8988T (cell line): ENCODE measurements around the gene RAB33B.

Source experiments
- DNase-seq: peaks from one replicate; pipeline ENCODE4 v3.0.0; 2011

Gene RAB33B

DNA sequence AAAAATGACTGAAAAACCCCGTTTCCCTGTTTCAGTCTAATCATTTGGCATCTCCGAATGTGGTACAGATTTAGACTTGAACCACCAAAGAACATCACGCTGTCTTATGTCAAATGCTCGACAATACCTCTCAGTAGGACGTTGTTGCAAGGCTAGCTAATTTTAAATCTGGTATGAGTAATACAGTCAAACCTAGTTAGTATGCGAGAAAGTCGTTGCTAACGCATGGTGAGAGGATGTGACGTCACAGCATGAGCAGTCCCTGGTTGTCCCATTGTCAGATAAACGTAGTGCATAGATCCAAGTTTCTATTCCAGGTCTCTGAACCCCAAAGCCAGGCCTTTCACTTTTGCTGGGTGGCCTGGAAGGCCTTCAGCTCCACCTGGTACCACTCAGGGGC lies 57.4 kb downstream of the RAB33B start:
- DNase-seq: no peak

DNA sequence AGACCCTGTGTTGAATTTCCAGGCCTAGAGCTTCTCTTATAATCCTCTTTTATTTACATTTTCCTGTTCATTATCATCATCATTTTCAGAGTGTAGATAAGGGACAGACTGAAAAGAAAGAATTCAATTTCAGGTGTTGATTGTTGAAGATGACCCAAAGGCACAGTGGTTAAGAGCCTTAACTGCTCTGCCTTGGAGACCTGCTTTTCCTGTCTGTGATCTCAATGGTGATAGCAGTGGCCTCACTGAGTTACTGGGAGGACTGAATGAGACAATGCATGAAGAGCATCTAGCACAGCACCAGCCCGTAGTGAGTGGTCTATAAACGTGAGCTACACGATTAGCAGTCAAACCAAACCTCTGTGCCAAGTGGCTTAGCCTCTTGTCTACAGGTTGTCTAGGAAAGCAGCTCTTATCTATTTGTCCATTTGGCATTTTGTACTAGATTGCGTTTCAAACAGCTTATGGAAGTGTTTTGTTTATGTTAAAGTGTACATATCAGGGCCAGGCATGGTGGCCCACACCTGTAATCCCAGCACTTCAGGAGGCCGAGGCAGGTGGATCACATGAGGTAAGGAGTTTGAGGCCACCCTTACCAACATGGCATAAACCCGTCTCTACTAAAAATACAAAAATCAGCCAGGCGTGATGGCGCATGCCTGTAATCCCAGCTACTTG lies 60.6 kb downstream of the RAB33B start:
- DNase-seq: no peak

DNA sequence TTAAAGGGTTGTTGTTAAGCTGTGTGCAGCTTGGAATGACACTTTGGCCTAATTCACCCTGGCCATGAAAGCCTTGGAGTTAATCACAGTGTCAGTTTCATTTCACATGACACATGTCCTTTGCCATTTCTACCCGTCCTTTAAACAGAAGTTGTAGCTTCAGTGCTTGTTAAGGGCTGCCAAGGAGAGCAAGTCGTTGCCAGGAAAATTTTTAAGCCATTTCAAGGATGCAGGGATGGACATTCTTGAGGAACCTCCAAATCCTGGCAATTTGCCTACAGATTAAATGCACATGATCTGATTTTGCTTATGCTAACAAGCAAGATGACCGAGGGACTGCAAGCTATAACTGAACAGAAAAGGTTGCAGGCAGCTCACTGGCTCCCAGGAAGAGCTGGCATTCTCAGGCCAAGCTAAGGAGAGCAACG lies 61.6 kb downstream of the RAB33B start:
- no peak for DNase-seq

DNA sequence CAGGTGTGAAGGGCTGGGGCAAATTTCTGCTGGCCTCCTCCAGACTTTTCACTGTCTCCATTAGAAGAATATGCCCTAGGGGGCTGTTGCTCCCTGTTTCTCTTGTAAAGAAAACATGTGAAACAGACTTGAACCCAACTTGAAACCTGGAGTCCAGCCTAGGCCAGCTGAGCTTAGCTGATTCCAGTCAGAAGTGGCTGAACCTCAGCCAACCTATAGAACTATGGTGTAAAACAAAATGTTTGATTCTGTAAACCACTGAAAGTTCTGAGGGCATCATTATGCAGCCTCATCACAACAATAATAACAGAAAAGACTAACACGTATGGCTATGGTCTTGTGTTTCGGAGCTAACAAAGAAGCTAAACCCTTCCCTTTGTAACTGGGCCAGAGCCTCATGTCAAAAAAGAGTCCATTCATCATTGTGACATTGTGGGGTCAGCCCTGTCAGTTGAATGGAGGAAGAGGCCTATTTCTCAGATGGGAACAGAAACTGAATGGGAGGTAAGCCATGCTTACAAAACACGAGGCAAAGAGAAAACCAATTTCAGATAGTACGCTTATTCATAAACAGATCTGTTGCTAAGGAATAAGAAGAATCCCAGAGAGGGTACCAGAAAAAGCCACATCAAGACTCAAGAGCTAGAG lies 68.0 kb downstream of the RAB33B start:
- DNase-seq: no peak

DNA sequence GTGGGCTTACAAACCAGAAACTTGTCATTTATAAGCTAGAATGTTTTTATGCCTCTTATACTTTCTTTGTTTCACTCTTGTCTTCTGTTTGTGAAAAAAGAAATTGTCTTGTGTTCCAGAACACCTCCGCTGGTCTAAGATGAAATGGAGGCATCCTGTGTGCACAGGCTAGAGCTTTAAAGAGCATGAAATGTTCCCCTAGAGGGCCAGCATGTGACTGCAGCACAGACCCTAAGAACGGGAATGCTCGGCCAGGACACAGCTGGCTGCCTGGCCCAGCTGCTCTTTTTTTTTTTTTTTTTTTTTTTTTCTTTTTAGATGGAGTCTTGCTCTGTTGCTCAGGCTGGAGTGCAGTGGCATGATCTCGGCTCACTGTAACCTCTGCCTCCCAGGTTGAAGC lies 68.5 kb downstream of the RAB33B start:
- DNase-seq: no peak

DNA sequence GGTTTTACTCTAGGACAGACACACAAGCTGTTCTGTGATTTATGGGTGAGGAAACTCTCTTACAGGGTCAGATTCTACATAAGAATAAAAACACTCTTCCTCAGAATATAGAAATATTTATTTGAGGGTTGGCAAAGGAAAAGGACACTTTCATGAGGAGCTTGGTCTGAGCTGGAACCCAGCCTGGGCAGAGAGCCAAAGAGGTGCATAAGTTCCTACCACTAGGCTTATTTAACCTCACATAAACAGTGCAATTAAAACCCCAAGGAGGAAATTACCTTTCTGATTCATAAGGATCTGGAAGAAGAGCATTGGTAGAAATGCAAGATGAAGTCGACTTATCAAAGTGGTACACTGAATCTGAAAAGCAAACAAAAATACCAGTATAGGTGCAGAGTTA lies 69.2 kb downstream of the RAB33B start:
- DNase-seq: no peak

DNA sequence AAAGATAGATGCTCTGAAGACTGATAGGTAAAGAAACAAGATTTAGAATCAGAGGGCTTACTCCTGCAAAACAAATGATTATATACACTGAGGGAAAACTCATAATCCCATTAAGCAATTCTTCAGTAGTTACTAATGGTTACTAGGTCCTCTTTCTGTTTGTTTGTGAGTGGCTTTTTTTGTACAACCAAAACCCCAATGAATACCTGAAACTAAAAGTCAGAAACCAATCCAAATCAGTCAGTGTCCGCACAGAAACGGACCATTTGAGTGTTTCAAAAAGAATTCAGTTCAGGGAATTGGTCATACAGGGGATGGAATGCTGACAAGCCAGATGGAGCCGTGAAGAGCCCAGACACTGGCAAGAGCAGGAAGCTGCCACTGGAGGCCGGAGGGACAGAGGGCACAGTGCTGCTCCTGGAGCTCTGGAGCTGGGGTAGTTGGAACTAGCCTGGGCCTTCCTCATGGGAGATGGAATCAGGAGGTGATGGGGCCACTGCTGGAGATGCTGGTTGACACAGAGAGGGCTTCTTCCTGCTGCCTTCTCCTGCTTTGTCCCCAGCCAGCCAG lies 70.2 kb downstream of the RAB33B start:
- DNase-seq: no peak

DNA sequence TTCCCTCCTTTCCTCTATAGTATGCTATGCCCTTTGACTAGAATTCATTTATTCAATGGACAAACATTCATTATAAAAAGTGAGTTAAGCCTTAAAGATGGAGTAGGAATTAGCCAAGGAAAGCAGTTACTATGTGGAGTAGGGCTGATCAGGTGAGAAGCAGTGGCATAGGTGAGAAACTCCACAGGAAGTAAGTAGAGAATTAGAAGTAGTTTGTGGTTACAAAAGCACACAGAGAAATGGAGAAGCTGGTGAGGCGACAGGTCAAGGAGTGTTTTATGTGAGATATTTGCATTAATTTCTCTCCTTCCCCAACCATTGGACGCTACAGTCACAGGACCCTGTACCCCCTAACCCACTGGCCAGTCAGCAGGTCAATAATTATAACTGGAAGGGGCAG lies 71.5 kb downstream of the RAB33B start:
- DNase-seq: no peak
